Measurements from ENCODE around the gene ERBB4. TPM values are rescaled to one million over a fixed set of nuclear protein-coding genes. Genes with fewer than 3 reads are reported as not detected.

Gene ERBB4
- total RNA-seq, 1 donor from 2014 or later = 1.2 TPM

- Histone ChIP-seq H3K9me3 (ENCODE audit: insufficient read depth, low read depth, low read length) (no peaks in the 10 kb centered on the region), H3K79me2 (ENCODE audit: insufficient read depth, low read length) (no peaks in the 10 kb centered on the region), H2AFZ (ENCODE audit: low read depth, low read length) (no peak overlapping the region), H3K9ac (ENCODE audit: low read length) (no peak overlapping the region), H3K27ac (ENCODE audit: low read depth, low read length) (no peak overlapping the region), H3K36me3 (ENCODE audit: insufficient read depth, low read length) (no peaks in the 10 kb centered on the region), H4K20me1 (ENCODE audit: insufficient read depth, low read length) (no peaks in the 10 kb centered on the region), H3K4me2 (ENCODE audit: low read length) (no peak overlapping the region), H3K4me3 (ENCODE audit: insufficient read depth, low read depth, low read length) (no peak overlapping the region), H3K27me3 (ENCODE audit: insufficient read depth, low read length) (no peaks in the 10 kb centered on the region), H3K4me1 (ENCODE audit: insufficient read depth, low read length) (no peaks in the 10 kb centered on the region)
- Mint-ChIP-seq H3K27ac (ENCODE audit: unreplicated experiment) (no peak overlapping the region), H3K36me3 (ENCODE audit: low read depth, unreplicated experiment) (no peaks in the 10 kb centered on the region), H3K4me3 (ENCODE audit: unreplicated experiment) (no peak overlapping the region), H3K9me3 (ENCODE audit: unreplicated experiment) (no peaks in the 10 kb centered on the region), H3K27me3 (ENCODE audit: low read depth, unreplicated experiment) (no peaks in the 10 kb centered on the region), H3K4me1 (ENCODE audit: low read depth, unreplicated experiment) (no peaks in the 10 kb centered on the region)
- no peak for DNase-seq (ENCODE audit: low read depth)
- no peak for FAIRE-seq
- no peak for TF ChIP-seq EZH2 (IDR thresholded peaks at IDR 0.05; ENCODE audit: insufficient read depth, low read length)
- no peak for TF ChIP-seq CTCF (IDR thresholded peaks at IDR 0.05; ENCODE audit: insufficient read depth, low read depth, low read length)
Observed at GRCh38 chr2:211516537-211516936, 1022.1 kb downstream of the ERBB4 start.

GRCh38 chr2:211514049-211514448 is 1024.6 kb downstream of the ERBB4 start:
- H4K20me1 ChIP-seq (ENCODE audit: insufficient read depth, low read length) = no peaks in the 10 kb centered on the region
- H3K27ac Mint-ChIP-seq (ENCODE audit: unreplicated experiment) = no peak overlapping the region
- DNase-seq (ENCODE audit: low read depth) (no peak), FAIRE-seq (no peak)
- H3K79me2 ChIP-seq (ENCODE audit: insufficient read depth, low read length) = no peaks in the 10 kb centered on the region
- H3K9me3 Mint-ChIP-seq (ENCODE audit: unreplicated experiment) = no peaks in the 10 kb centered on the region
- no peaks in the 10 kb centered on the region for H3K4me1 ChIP-seq (ENCODE audit: insufficient read depth, low read length)
- no peaks in the 10 kb centered on the region for H3K9me3 ChIP-seq (ENCODE audit: insufficient read depth, low read depth, low read length)
- no peaks in the 10 kb centered on the region for H3K27me3 Mint-ChIP-seq (ENCODE audit: low read depth, unreplicated experiment)
- no peaks in the 10 kb centered on the region for H3K27me3 ChIP-seq (ENCODE audit: insufficient read depth, low read length)
- no peak for TF ChIP-seq CTCF (IDR thresholded peaks at IDR 0.05; ENCODE audit: insufficient read depth, low read depth, low read length)
- no peak for TF ChIP-seq EZH2 (IDR thresholded peaks at IDR 0.05; ENCODE audit: insufficient read depth, low read length)
- no peak overlapping the region for H3K4me3 Mint-ChIP-seq (ENCODE audit: unreplicated experiment)
- H3K36me3 ChIP-seq (ENCODE audit: insufficient read depth, low read length) = no peaks in the 10 kb centered on the region
- no peak overlapping the region for H3K27ac ChIP-seq (ENCODE audit: low read depth, low read length)
- no peak overlapping the region for H3K4me3 ChIP-seq (ENCODE audit: insufficient read depth, low read depth, low read length)
- H3K36me3 Mint-ChIP-seq (ENCODE audit: low read depth, unreplicated experiment) = no peaks in the 10 kb centered on the region
- H3K4me1 Mint-ChIP-seq (ENCODE audit: low read depth, unreplicated experiment) = no peaks in the 10 kb centered on the region
- no peak overlapping the region for H2AFZ ChIP-seq (ENCODE audit: low read depth, low read length)
- no peak overlapping the region for H3K9ac ChIP-seq (ENCODE audit: low read length)
- H3K4me2 ChIP-seq (ENCODE audit: low read length) = no peak overlapping the region

- H3K9me3 ChIP-seq (ENCODE audit: insufficient read depth, low read depth, low read length) = no peaks in the 10 kb centered on the region
- no peak overlapping the region for H3K4me3 ChIP-seq (ENCODE audit: insufficient read depth, low read depth, low read length)
- H3K27me3 ChIP-seq (ENCODE audit: insufficient read depth, low read length) = no peaks in the 10 kb centered on the region
- Mint-ChIP-seq H3K9me3 (ENCODE audit: unreplicated experiment) (peaks cover under 1% of the 10 kb centered on the region), H3K27me3 (ENCODE audit: low read depth, unreplicated experiment) (no peaks in the 10 kb centered on the region), H3K36me3 (ENCODE audit: low read depth, unreplicated experiment) (no peaks in the 10 kb centered on the region), H3K4me3 (ENCODE audit: unreplicated experiment) (no peak overlapping the region), H3K4me1 (ENCODE audit: low read depth, unreplicated experiment) (no peaks in the 10 kb centered on the region), H3K27ac (ENCODE audit: unreplicated experiment) (no peak overlapping the region)
- no peak overlapping the region for H2AFZ ChIP-seq (ENCODE audit: low read depth, low read length)
- no peak for DNase-seq (ENCODE audit: low read depth)
- H3K4me2 ChIP-seq (ENCODE audit: low read length) = no peak overlapping the region
- no peak overlapping the region for H3K9ac ChIP-seq (ENCODE audit: low read length)
- FAIRE-seq = no peak
- no peaks in the 10 kb centered on the region for H3K36me3 ChIP-seq (ENCODE audit: insufficient read depth, low read length)
- no peaks in the 10 kb centered on the region for H3K4me1 ChIP-seq (ENCODE audit: insufficient read depth, low read length)
- no peaks in the 10 kb centered on the region for H3K79me2 ChIP-seq (ENCODE audit: insufficient read depth, low read length)
- H4K20me1 ChIP-seq (ENCODE audit: insufficient read depth, low read length) = no peaks in the 10 kb centered on the region
- no peak overlapping the region for H3K27ac ChIP-seq (ENCODE audit: low read depth, low read length)
- TF ChIP-seq EZH2 (IDR thresholded peaks at IDR 0.05; ENCODE audit: insufficient read depth, low read length) (no peak), CTCF (IDR thresholded peaks at IDR 0.05; ENCODE audit: insufficient read depth, low read depth, low read length) (no peak)
Observed at GRCh38 chr2:211513446-211513845, 1025.2 kb downstream of the ERBB4 start.

All from astrocyte (in vitro differentiated cells and primary cell).